ENCODE data around the gene RANGRF.
"Not testable (repeated sequence)": the region's sequence is repeated elsewhere in the genome, so short reads cannot be mapped to it uniquely, and the experiment has no call there.

RANGRF gene, protein sequence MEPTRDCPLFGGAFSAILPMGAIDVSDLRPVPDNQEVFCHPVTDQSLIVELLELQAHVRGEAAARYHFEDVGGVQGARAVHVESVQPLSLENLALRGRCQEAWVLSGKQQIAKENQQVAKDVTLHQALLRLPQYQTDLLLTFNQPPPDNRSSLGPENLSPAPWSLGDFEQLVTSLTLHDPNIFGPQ

DNA sequence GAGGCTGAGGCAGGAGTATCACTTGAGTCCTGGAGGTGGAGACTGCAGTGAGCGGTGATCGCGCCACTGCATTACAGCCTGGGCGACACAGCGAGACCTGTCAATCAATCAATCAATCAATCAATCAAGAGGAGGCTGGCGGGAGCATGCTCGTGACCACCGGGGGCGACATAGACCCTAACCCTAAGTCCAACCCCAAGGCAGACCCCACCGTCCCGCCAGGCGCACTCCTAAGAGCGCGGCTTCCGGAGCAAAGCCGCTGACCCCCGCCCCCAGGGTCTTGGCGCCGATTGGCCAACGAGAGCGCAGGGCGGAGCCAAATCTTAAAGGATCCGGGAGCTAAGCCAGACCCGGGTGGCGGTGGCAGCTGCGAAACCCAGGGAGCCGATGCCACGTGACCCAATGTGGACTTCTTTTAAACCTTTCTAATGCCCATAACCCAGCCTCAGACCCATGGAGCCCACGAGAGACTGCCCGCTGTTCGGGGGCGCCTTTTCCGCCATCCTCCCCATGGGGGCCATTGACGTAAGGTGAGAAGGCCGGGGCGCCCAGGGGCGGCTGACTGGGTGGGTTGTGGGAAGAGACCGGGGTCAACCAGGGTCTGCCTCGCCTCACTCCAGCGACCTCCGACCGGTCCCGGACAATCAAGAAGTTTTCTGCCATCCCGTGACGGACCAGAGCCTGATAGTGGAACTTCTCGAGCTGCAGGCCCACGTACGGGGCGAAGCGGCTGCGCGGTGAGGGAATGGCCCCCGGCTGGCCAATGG lies at the start of gene RANGRF:
RANGRF (plus strand) TSS at position 335 of the 767 bp plus-strand sequence; CDS start at position 454, 119 bp downstream.
- DNase-seq = peak; percentile 84

DNA sequence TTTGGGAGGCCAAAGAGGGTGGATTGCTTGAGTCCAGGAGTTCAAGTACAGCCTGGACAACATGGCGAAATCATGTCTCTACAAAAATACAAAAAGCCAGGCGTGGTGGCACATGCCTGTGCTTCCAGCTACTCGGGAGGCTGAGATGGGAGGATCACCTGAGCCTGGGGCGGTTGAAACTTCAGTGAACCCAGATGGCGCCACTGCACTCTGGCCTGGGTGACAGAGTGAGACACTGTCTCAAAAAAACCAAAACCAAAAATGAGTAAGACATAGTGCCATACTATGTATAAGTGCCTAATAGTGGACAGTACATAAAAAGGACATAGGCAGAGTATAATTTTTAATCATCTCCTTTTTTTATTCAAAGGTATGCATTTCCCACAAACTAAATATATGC lies 44.6 kb upstream of the RANGRF start:
- no peak for DNase-seq

DNA sequence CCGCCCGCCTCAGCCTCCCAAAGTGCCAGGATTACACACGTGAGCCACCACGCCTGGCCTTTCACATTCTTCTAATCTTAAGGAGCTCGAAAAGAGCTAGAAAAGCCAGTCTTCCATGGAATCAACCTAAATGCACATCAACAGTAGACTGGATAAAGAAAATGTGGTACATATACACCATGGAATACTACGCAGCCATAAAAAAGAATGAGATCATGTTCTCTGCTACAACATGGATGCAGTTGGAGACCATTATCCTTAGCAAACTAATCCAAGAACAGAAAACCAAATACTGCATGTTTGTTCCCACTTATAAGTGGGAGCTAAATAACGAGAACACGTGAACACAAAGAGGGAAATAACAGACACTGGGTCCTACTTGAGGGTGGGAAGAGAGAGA lies 43.7 kb upstream of the RANGRF start:
- DNase-seq = no peak

DNA sequence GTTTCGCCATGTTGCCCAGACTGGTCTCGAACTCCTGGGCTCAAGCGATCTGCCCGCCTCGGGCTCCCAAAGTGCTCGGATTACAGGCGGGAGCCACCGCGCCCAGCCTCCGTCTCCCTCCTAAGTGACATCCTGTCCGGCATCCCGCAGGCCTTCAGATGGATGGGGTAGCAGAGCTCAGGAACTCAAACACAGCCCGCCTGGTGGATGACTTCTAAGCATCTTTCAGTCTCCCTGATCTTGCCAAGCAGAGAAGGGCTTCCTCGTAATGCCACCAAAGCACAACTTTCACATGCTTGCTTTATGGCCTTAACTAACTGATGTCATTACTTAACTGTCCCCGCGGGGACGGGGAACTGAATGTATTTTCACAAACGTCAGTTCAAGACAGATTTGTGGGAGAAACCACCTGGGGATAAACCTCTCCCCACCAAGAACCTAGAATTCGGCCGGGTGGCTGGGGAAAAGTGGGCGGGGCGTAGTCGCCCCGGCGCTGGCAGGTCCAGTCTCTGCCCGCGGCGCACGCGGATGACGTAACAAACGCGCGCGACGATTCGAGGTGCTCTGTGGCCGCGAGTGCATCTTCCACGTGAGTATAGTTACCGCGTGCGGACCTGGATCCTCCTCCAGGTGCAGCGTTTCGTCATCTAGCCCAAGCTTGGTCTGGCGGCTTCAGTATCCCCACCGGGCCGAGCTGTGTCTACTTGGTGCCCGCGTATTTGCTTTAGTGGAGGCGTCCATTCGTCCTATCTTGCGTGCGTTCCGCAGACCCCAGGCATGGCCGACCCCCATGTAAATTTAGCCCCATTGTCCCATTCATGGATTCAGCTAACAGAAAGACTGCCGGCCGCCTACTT lies 39.5 kb upstream of the RANGRF start, which contains the start of gene PFAS:
PFAS (plus strand) TSS at position 539 of the 857 bp plus-strand sequence. CDS start 4,649 bp downstream, outside the sequence.
- peak; percentile 85 for DNase-seq

DNA sequence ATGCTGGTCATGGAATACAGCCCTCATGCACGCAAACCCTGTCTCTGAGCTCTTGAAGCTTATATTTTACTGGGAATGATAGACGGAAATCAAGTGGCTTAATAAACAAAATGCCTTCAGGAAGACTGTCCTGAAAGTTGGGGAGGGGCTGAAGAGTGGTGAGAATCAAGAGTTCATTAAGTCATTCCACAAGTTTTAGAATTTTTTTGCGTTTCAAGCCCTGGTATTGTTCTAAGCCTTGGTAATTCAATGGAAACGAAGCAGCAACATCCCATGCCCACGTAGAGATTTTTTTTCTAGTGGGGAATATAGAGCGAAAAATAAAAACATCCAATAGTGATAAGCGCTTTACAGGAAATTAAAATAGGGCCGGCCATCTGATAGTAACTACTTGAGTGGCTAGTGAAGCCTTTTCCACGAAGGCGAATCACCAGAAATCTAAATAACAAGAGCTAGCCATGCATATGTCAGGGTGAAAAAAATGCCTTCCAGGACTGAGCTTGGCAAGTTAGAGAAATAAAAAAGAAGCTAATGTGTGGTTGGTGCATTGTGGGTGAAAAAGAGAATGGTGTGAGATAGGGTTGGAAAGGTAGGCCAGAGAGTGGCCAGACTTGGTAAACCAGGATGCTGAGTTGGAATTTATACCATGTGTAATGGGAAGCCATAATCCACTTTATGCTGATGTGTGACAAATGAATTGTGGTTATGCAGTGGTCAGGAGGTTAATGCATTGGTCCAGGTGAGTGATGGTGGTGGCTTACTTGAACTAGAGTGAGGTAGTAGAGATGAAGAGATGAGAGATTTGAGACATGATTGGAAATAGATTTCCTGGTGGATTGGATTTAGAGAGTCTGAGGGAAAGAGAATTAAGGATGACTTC lies 38.6 kb upstream of the RANGRF start:
- DNase-seq = no peak

DNA sequence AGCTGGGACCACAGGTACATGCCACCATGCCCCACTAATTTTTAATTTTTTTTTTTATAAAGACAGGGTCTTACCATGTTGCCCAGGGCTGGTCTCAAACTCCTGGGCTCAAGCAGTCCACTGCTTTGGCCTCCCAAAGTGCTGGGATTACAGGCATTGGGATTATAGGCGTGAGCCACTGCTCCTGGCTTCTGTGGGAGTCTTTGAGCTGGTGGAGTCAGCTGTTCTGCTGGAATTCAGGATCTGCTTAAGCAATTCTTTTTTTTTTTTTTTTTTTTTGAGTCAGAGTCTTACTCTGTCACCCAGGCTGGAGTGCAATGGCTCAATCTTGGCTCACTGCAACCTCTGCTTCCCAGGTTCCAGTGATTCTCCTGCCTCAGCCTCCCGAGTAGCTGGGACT lies 37.1 kb upstream of the RANGRF start:
- not testable (repeated sequence) for DNase-seq

DNA sequence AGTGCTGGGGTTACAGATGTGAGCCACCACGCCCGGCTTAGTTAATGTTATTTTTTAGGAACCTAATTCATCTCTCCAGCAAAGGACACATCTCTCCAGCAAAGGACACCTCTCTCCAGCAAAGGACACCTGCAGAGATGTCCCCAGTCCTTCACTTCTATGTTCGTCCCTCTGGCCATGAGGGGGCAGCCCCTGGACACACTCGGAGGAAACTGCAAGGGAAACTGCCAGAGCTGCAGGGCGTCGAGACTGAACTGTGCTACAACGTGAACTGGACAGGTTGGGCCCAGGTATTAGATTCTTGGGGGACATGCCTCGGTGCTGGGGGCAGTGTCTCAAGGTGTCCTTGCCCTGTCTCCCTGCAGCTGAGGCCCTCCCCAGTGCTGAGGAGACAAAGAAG lies 34.7 kb upstream of the RANGRF start:
- DNase-seq = no peak

DNA sequence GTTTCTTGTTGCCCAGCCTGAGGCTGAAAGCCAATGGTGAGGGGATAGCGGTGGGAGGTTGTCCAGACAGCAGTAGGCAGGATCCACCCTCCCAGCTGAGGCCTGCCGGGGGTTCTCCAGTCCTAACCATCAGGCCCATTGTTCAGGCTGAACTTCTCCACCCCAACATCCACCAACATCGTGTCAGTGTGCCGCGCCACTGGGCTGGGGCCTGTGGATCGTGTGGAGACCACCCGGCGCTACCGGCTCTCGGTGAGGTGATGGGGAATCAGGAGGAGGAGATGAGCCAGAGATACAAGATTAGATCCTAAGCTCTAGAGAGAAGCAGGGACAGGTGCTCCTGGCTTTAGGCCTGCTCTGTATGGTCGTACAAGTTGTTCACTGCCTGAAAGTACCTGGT lies 33.6 kb upstream of the RANGRF start:
- no peak for DNase-seq

DNA sequence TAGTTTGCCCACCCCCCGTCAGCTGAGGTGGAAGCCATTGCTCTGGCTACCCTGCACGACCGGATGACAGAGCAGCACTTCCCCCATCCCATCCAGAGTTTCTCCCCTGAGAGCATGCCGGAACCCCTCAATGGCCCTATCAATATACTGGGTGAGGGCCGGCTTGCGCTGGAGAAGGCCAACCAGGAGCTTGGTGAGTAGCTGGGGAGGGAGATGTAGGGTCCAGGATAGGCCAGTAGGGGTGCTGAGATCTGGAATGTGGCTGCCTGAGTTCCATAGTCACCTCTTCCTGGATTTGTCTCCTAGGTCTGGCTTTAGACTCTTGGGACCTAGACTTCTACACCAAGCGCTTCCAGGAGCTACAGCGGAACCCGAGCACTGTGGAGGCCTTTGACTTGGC lies 33.0 kb upstream of the RANGRF start:
- DNase-seq = no peak

DNA sequence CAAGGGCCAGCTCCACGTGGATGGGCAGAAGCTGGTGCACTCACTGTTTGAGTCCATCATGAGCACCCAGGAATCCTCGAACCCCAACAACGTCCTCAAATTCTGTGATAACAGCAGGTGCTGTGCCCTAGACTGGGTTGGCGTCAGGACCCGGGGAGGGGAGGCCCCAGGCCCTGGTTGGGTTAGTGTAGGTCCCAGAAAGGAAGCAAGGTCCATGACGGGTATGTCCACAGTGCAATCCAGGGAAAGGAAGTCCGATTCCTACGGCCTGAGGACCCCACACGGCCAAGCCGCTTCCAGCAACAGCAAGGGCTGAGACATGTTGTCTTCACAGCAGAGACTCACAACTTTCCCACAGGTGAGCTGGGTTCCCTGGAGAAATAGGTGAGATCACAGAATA lies 32.2 kb upstream of the RANGRF start:
- DNase-seq = no peak

DNA sequence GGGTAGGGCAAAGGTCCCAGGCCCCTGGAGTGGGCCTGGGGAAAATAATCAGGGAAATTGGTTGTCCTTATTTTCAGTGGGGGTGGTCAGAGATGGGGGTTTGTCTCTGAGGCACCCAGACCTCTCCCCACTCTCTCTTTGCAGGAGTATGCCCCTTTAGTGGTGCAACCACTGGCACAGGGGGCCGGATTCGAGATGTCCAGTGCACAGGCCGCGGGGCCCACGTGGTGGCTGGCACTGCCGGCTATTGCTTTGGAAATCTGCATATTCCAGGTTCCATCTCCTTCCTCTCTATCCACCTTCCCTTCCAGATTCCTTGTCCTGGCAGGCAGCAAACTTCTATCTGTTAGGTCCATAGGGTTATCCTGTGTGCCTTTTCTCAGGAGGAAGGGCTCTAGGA lies 31.8 kb upstream of the RANGRF start:
- DNase-seq = no peak

DNA sequence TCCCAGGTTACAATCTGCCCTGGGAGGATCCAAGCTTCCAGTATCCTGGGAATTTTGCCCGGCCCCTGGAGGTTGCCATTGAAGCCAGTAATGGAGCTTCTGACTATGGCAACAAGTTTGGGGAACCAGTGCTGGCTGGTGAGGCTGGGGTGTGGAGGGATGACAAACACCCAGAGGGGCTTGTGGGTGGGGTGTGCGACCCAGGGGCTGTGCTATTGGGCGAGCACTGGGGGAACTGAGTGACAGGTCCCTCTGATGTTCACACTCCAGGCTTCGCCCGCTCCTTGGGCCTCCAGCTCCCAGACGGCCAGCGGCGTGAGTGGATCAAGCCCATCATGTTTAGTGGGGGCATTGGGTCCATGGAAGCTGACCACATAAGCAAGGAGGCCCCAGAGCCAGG lies 30.7 kb upstream of the RANGRF start:
- DNase-seq = no peak

DNA sequence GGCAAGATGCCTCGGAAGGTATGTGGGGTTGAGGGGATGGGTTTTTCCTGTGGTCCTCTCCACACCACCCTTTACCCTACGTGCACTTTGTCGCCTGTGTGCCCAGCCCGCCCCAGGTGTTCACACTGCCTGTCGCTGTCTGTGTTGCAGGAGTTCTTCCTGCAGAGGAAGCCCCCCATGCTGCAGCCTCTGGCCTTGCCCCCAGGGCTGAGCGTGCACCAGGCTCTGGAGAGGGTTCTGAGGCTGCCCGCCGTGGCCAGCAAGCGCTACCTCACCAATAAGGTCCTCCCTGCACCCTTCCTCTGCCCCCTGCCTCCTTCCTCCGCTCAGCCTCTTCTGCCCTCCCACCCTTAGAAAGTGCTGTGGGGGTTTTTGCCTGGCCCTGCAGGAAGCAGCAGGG lies 24.1 kb upstream of the RANGRF start:
- no peak for DNase-seq

DNA sequence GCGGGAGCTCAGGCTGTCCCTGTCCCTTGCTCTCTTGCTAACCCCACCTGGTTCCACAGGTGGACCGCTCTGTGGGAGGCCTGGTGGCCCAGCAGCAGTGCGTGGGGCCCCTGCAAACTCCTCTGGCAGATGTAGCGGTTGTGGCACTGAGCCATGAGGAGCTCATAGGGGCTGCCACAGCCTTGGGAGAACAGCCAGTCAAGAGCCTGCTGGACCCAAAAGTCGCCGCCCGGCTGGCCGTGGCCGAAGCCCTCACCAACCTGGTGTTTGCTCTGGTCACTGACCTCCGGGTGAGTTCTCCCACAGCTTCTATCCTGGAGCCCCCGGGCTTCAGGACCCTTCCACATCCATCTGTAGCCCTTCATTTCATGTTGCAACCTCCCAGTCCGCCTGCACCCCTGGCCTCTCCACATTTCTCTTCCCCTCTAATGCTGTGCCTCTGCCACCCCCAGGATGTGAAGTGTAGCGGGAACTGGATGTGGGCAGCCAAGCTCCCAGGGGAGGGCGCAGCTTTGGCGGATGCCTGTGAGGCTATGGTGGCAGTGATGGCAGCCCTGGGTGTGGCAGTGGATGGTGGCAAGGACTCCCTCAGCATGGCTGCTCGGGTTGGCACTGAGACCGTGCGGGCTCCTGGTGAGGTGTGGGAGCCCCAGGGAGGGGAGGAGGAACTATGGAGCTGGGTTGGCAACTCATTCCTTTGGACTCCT lies 23.5 kb upstream of the RANGRF start:
- no peak for DNase-seq

DNA sequence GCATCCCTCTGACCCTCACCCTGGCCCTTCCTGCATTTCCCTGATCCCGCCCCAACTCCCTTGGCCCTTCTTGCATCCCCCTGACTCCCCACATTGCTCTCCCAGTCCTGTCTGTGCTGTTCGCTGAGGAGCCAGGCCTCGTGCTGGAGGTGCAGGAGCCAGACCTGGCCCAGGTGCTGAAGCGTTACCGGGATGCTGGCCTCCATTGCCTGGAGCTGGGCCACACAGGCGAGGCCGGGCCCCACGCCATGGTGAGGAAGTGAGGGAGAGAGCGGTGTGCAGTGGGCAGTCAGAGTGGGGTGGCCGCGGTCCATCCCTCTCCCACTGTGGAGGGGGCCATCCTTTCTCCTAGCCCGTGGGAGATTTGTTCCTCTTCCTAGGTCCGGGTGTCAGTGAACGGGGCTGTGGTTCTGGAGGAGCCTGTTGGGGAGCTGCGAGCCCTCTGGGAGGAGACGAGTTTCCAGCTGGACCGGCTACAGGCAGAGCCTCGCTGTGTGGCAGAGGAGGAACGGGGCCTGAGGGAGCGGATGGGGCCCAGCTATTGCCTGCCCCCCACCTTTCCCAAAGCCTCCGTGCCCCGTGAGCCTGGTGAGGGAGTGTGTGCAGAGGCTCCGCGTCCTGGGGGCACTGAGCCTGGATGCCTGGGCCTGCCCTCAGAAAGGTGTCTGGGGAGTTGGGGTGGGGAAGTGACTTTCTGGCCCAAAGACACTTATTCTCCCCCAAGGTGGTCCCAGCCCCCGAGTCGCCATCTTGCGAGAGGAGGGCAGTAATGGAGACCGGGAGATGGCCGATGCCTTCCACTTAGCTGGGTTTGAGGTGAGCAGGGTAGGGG lies 21.6 kb upstream of the RANGRF start:
- no peak for DNase-seq

DNA sequence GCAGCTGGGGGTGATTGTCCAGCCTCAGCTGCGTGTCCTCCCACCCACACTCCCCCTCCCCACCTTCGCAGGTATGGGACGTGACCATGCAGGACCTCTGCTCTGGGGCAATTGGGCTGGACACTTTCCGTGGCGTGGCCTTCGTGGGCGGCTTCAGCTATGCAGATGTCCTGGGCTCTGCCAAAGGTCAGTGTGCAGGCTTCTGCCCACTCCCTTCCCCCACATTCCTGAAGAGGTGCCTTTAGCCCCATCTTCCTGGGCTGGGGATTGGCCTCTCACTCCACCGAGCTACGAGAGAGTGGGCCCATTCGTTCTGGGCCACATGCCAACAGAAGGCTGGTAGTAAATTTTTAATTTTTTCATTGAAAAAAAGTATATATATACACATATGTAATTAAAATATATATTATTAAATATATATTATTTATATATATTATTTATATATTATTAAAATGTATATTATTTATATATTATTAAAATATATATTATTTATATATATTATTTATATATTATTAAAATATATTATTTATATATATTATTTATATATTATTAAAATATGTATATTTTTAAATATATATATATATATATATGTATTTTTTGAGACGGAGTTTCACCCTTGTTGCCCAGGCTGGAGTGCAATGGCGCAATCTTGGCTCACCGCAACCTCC lies 20.9 kb upstream of the RANGRF start:
- no peak for DNase-seq

DNA sequence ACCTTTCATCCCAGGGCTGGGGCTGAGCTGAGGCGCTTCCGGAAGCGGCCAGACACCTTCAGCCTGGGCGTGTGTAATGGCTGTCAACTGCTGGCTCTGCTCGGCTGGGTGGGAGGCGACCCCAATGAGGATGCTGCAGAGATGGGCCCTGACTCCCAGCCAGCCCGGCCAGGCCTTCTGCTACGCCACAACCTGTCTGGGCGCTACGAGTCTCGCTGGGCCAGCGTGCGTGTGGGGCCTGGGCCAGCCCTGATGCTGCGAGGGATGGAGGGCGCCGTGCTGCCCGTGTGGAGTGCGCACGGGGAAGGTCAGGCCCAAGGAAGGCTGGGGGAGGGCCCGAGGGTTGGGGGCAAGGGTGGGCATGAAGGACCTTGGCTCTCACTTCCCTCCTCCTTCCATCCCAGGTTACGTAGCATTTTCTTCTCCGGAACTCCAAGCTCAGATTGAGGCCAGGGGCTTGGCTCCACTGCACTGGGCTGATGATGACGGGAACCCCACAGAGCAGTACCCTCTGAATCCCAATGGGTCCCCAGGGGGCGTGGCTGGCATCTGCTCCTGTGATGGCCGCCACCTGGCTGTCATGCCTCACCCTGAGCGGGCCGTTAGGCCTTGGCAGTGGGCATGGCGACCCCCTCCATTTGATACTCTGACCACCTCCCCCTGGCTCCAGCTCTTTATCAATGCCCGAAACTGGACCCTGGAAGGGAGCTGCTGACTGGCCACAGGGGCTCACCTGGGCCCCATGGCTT lies 19.7 kb upstream of the RANGRF start:
- DNase-seq = no peak

DNA sequence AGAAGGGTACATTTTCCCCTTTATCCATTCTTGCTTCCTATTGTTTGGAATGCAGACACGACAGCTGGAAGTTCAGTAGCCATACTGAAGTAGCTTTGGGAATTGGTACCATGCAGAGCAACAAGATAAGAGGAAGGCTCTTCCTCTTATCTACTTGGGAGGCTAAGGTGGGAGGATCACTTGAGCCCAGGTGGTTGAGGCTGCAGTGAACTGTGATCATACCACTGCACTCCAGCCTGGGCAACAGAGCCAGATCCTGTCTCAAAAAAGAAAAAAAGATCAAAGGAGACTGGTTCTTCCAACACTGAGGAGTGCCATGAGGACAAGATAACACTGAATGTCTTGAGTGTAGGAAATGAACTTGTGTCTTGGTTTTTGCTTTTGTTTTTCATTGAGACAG lies 16.0 kb upstream of the RANGRF start:
- DNase-seq = no peak

DNA sequence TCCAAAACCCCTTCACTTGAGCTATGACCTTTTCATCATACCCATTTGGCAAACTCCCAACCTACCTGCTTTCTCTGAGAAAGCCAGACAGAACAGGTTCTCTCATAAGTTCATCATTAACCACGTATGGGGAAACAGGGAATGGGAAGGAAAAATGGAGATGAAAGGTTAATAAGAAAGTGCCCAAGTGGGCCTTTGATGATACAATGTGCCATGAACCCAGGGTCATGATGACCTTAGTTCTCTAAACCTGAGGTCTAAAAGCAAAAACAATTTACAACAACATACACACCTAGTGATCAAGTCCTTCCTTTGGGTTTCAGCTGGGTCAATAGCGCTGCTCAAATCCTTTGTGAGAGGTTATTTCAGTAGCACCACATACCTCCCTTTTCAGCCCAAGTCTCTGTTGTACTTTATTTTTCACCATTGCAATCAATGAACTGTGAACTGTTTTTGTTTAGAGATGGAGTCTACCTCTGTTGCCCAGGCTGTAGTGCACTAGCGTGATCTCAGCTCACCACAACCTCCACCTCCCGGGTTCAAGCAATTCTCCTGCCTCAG lies 14.5 kb upstream of the RANGRF start:
- DNase-seq = no peak
